HEK293 (cell line): ENCODE measurements around the gene METTL26.

Source experiments
- CTCF ChIA-PET: fragments of 350-600 bp; formaldehyde crosslinking; extraction: SDS; loops from one replicate; lab custom pipeline; 2021; ENCODE audit warnings: antibody characterized with exemption; lab: Yijun Ruan, JAX
- POLR2A ChIA-PET: fragments of 300-600 bp; formaldehyde crosslinking; extraction: SDS; loops from one replicate; lab custom pipeline; 2020; ENCODE audit warnings: antibody characterized with exemption, inconsistent platforms; lab: Yijun Ruan, JAX
- H3K27ac ChIP-seq: fragments of 200-500 bp; sonication (Bioruptor generic); 2 replicates; pipeline ENCODE4 v1.5.1; 2014; ENCODE audit warnings: low read depth, low read length, control low read depth, inconsistent platforms; ENCODE audit errors: extremely low read depth
- H3K36me3 ChIP-seq, 2 experiments: fragments of 200-500 bp in 1 of 2; sonication (Bioruptor generic) in 1 of 2; 1 replicate in 1 of 2; 2 replicates in 1 of 2; pipeline ENCODE4 v1.5.1; 2014 to 2017; ENCODE audit warnings: inconsistent platforms in 2 of 2, low read length in 2 of 2; ENCODE audit not compliant: control insufficient read depth in 2 of 2, insufficient read depth in 1 of 2
- H3K4me1 ChIP-seq: fragments of 200-500 bp; sonication (Bioruptor generic); 2 replicates; pipeline ENCODE4 v1.5.1; 2014; ENCODE audit warnings: mild to moderate bottlenecking, low read length, inconsistent platforms; ENCODE audit not compliant: control insufficient read depth, insufficient read depth
- H3K4me3 ChIP-seq: 2 replicates; pipeline ENCODE4 v1.5.1; 2011; ENCODE audit warnings: low read depth, mild to moderate bottlenecking, control low read depth, low read length, moderate library complexity
- H3K9me3 ChIP-seq: fragments of 200-500 bp; sonication (Bioruptor generic); 2 replicates; pipeline ENCODE4 v1.5.1; 2014; ENCODE audit warnings: low read depth, low read length, inconsistent platforms; ENCODE audit not compliant: control insufficient read depth, insufficient read depth
- BCL11A ChIP-seq: fragments of 450-650 bp; formaldehyde crosslinking; IDR thresholded peaks from 2 replicates; pipeline ENCODE4 v1.5.1; 2016; ENCODE audit warnings: low read depth, missing biosample characterization, missing genetic modification characterization
- HIC1 ChIP-seq: fragments of 450-650 bp; formaldehyde crosslinking; IDR thresholded peaks from 2 replicates; pipeline ENCODE4 v1.5.1; 2016; ENCODE audit warnings: missing biosample characterization, missing genetic modification characterization
- REST ChIP-seq: fragments of 450-650 bp; formaldehyde crosslinking; IDR thresholded peaks from 2 replicates; pipeline ENCODE4 v1.5.1; 2016; ENCODE audit warnings: missing biosample characterization, missing genetic modification characterization
- YY2 ChIP-seq: fragments of 450-650 bp; formaldehyde crosslinking; IDR thresholded peaks from 2 replicates; pipeline ENCODE4 v1.5.1; 2016; ENCODE audit warnings: missing biosample characterization, missing genetic modification characterization
- ZFP3 ChIP-seq: fragments of 450-650 bp; formaldehyde crosslinking; IDR thresholded peaks from 2 replicates; pipeline ENCODE4 v1.5.1; 2016; ENCODE audit warnings: low read depth, missing biosample characterization, missing genetic modification characterization
- ZNF114 ChIP-seq: fragments of 450-650 bp; formaldehyde crosslinking; IDR thresholded peaks from 2 replicates; pipeline ENCODE4 v1.5.0; 2017; ENCODE audit warnings: missing biosample characterization, missing genetic modification characterization
- ZNF132 ChIP-seq: fragments of 450-650 bp; formaldehyde crosslinking; IDR thresholded peaks from 2 replicates; pipeline ENCODE4 v1.5.1; 2017; ENCODE audit warnings: missing biosample characterization, missing genetic modification characterization, borderline replicate concordance
- ZNF341 ChIP-seq: fragments of 450-650 bp; formaldehyde crosslinking; IDR thresholded peaks from 2 replicates; pipeline ENCODE4; 2016; ENCODE audit warnings: low read depth, missing biosample characterization, missing genetic modification characterization
- ZNF529 ChIP-seq: fragments of 450-650 bp; formaldehyde crosslinking; IDR thresholded peaks from 2 replicates; pipeline ENCODE4 v1.5.1; 2017; ENCODE audit warnings: missing genetic modification characterization, missing biosample characterization; ENCODE audit not compliant: insufficient replicate concordance
- ZNF610 ChIP-seq: fragments of 450-650 bp; formaldehyde crosslinking; IDR thresholded peaks from 2 replicates; pipeline ENCODE4 v1.5.1; 2016; ENCODE audit warnings: missing biosample characterization, missing genetic modification characterization, borderline replicate concordance
- ZNF707 ChIP-seq: fragments of 450-650 bp; formaldehyde crosslinking; IDR thresholded peaks from 2 replicates; pipeline ENCODE4 v1.5.1; 2016; ENCODE audit warnings: missing biosample characterization, missing genetic modification characterization
- ZNF776 ChIP-seq: fragments of 450-650 bp; formaldehyde crosslinking; IDR thresholded peaks from 2 replicates; pipeline ENCODE4 v1.5.0; 2017; ENCODE audit warnings: missing biosample characterization, missing genetic modification characterization, borderline replicate concordance
- ZSCAN16 ChIP-seq: fragments of 450-650 bp; formaldehyde crosslinking; IDR thresholded peaks from 2 replicates; pipeline ENCODE4 v1.5.1; 2016; ENCODE audit warnings: missing biosample characterization, missing genetic modification characterization
- ZSCAN4 ChIP-seq: fragments of 450-650 bp; formaldehyde crosslinking; IDR thresholded peaks from 2 replicates; pipeline ENCODE4 v1.5.1; 2017; ENCODE audit warnings: missing biosample characterization, missing genetic modification characterization
- TF ChIP-seq, protein P1 (sequence below): fragments of 450-650 bp; formaldehyde crosslinking; IDR thresholded peaks from 2 replicates; pipeline ENCODE4 v1.5.1; 2016; ENCODE audit warnings: missing biosample characterization, missing genetic modification characterization
- TF ChIP-seq, protein P2 (sequence below): fragments of 450-650 bp; formaldehyde crosslinking; conservative IDR thresholded peaks from 2 replicates; pipeline ENCODE4 v1.5.1; 2016; ENCODE audit warnings: low read depth, missing biosample characterization, missing genetic modification characterization

Gene METTL26

GRCh38 chr16:680967-681745 lies 45.1 kb upstream of the METTL26 start (continued):
- TF ChIP-seq REST (tag by site-specific recombination) (peak; percentile 12; the same call in 1 of the 2 replicates), ZNF529 (tag by site-specific recombination) (no peak), ZSCAN16 (peak; percentile 89), ZNF707 (tag by site-specific recombination) (0 out of 2 replicates have a peak, but pooled peaks have one; percentile 32), HIC1 (peak; percentile 92)
- TF ChIP-seq, protein P1, sequence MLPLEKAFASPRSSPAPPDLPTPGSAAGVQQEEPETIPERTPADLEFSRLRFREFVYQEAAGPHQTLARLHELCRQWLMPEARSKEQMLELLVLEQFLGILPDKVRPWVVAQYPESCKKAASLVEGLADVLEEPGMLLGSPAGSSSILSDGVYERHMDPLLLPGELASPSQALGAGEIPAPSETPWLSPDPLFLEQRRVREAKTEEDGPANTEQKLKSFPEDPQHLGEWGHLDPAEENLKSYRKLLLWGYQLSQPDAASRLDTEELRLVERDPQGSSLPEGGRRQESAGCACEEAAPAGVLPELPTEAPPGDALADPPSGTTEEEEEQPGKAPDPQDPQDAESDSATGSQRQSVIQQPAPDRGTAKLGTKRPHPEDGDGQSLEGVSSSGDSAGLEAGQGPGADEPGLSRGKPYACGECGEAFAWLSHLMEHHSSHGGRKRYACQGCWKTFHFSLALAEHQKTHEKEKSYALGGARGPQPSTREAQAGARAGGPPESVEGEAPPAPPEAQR (tag by site-specific recombination): 0 out of 2 replicates have a peak, but pooled peaks have one; percentile 13
- TF ChIP-seq, all 188 proteins: peak for 26

DNA sequence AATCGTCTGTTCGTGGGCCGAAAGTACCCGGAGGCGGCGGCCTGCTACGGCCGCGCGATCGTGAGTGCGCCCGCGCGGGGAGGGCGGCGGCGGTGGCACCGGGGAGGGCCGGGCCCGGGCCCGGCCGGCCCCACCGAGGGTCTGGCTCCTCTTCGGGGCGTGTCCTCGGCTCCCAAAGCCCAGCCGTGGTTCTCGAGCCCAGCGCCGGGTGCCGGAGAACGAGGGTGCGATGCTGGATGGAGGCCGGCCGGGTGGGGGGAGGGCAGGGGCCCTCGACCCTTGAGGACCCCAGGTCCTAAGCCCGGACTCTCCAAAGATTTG lies 44.5 kb upstream of the METTL26 start:
- H3K4me3 ChIP-seq: peak overlapping the region; percentile 82
- H3K36me3 ChIP-seq: peaks cover 3 to 42% of the 10 kb centered on the region in 2 experiments; a peak in 1 of 3 replicates
- POLR2A ChIA-PET: interaction anchor here (0.9 to 5.4 kb wide), 10 partner anchors 9 to 108 kb away, joined by 3 to 57 read pairs (median 4); partner anchors contain the start of genes ANTKMT, CHTF18, RHOT2 and RPUSD1
- H3K4me1 ChIP-seq: peaks cover 14% of the 10 kb centered on the region; the same call in 1 of the 2 replicates
- CTCF ChIA-PET: no interaction called here
- H3K27ac ChIP-seq: peak overlapping the region; percentile 97
- H3K9me3 ChIP-seq: no peaks in the 10 kb centered on the region
- no peak for TF ChIP-seq ZNF776 (tag by site-specific recombination)
- TF ChIP-seq ZNF610: no peak
- no peak for TF ChIP-seq ZNF132 (tag by site-specific recombination)
- TF ChIP-seq ZFP3 (tag by site-specific recombination): no peak
- TF ChIP-seq, protein P1 (tag by site-specific recombination): no peak
- no peak for TF ChIP-seq BCL11A (tag by site-specific recombination)
- TF ChIP-seq YY2 (tag by site-specific recombination): no peak
- TF ChIP-seq ZNF114: no peak
- no peak for TF ChIP-seq ZNF341 (tag by site-specific recombination)
- no peak for TF ChIP-seq ZSCAN4 (tag by site-specific recombination)
- TF ChIP-seq, protein P2, sequence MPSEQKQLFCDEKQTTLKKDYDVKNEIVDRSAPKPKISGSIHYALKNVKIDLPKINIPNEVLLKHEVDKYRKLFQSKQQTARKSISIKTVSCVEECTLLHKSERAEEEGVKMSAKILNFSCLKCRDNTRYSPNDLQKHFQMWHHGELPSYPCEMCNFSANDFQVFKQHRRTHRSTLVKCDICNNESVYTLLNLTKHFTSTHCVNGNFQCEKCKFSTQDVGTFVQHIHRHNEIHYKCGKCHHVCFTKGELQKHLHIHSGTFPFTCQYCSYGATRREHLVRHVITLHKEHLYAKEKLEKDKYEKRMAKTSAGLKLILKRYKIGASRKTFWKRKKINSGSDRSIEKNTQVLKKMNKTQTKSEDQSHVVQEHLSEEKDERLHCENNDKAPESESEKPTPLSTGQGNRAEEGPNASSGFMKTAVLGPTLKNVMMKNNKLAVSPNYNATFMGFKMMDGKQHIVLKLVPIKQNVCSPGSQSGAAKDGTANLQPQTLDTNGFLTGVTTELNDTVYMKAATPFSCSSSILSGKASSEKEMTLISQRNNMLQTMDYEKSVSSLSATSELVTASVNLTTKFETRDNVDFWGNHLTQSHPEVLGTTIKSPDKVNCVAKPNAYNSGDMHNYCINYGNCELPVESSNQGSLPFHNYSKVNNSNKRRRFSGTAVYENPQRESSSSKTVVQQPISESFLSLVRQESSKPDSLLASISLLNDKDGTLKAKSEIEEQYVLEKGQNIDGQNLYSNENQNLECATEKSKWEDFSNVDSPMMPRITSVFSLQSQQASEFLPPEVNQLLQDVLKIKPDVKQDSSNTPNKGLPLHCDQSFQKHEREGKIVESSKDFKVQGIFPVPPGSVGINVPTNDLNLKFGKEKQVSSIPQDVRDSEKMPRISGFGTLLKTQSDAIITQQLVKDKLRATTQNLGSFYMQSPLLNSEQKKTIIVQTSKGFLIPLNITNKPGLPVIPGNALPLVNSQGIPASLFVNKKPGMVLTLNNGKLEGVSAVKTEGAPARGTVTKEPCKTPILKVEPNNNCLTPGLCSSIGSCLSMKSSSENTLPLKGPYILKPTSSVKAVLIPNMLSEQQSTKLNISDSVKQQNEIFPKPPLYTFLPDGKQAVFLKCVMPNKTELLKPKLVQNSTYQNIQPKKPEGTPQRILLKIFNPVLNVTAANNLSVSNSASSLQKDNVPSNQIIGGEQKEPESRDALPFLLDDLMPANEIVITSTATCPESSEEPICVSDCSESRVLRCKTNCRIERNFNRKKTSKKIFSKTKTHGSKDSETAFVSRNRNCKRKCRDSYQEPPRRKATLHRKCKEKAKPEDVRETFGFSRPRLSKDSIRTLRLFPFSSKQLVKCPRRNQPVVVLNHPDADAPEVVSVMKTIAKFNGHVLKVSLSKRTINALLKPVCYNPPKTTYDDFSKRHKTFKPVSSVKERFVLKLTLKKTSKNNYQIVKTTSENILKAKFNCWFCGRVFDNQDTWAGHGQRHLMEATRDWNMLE (tag by site-specific recombination): no peak
